NT2/D1 (cell line): ENCODE measurements around the gene ZDHHC11.

Experiments
- SUZ12 ChIP-seq: IDR thresholded peaks from 2 replicates; pipeline ENCODE4 v1.6.1; 2011; ENCODE audit not compliant: insufficient read length, insufficient read depth; ENCODE audit errors: extremely low read depth
- YY1 ChIP-seq: IDR thresholded peaks from 2 replicates; pipeline ENCODE4 v1.6.1; 2011; ENCODE audit not compliant: insufficient read length, insufficient read depth
- ZNF274 ChIP-seq: IDR thresholded peaks from 2 replicates; pipeline ENCODE4 v1.6.1; 2011; ENCODE audit warnings: mild to moderate bottlenecking, low read depth, low read length

DNA sequence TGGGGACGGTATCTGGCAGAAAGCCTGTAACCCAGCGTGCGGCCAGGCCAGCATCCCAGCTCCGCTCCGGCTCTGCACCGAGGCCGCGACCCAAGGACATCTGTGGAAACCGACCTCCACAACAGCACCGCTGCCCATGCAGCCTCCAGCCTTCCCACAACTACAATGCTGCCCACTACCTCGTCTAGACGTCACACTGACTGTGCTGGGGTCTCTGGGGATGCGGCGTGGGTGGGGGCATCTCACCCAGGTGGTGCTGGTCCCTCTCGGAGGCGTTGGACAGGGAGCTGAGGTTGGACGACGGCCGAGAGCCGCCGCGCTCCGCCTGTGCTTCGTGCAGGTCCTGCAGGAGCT lies 14.4 kb upstream of the ZDHHC11 start:
- TF ChIP-seq YY1 = no peak
- TF ChIP-seq ZNF274 = no peak
- TF ChIP-seq SUZ12 = no peak
